OCI-LY1 (cell line): Measurements from ENCODE around the gene CNTN5.

Source experiments
- H2AFZ ChIP-seq: fragments of 200-600 bp; sonication (generic), shearing (Covaris generic); 2 replicates; pipeline ENCODE4 v1.6.0; 2014; ENCODE audit warnings: antibody characterized with exemption, mild to moderate bottlenecking, low read length
- H3F3A ChIP-seq: fragments of 200-600 bp; sonication (generic), shearing (Covaris generic); 2 replicates; pipeline ENCODE4 v1.6.0; 2014; ENCODE audit warnings: mild to moderate bottlenecking, antibody characterized with exemption, low read length, moderate library complexity; ENCODE audit not compliant: insufficient read depth
- H3K27ac ChIP-seq: fragments of 200-600 bp; sonication (generic); 2 replicates; pipeline ENCODE4 v1.5.1; 2014; ENCODE audit warnings: low read length, mixed run types, mild to moderate bottlenecking, low read depth; ENCODE audit not compliant: poor library complexity, severe bottlenecking
- H3K27me3 ChIP-seq: fragments of 200-600 bp; sonication (generic); 2 replicates; pipeline ENCODE4 v1.6.0; 2014; ENCODE audit warnings: antibody characterized with exemption, mild to moderate bottlenecking, low read length, moderate library complexity; ENCODE audit not compliant: insufficient read depth
- H3K36me3 ChIP-seq: fragments of 200-600 bp; sonication (generic); 2 replicates; pipeline ENCODE4 v1.6.1; 2014; ENCODE audit warnings: mild to moderate bottlenecking, antibody characterized with exemption, low read length, moderate library complexity, mixed read lengths; ENCODE audit not compliant: insufficient read depth
- H3K4me1 ChIP-seq: fragments of 200-600 bp; sonication (generic); 2 replicates; pipeline ENCODE4 v1.5.1; 2014; ENCODE audit warnings: mild to moderate bottlenecking, low read length, moderate library complexity; ENCODE audit not compliant: insufficient read depth, severe bottlenecking
- H3K4me2 ChIP-seq: fragments of 200-600 bp; sonication (generic), shearing (Covaris generic); 2 replicates; pipeline ENCODE4 v1.6.1; 2014; ENCODE audit warnings: low read length
- H3K4me3 ChIP-seq: fragments of 200-600 bp; sonication (generic); 2 replicates; pipeline ENCODE4 v1.5.1; 2014; ENCODE audit warnings: low read length, low read depth, mild to moderate bottlenecking, mixed read lengths; ENCODE audit not compliant: poor library complexity, severe bottlenecking
- H3K79me2 ChIP-seq: fragments of 200-600 bp; shearing (Covaris generic); 2 replicates; pipeline ENCODE4 v1.6.1; 2016; ENCODE audit warnings: mixed run types, low read length, mixed read lengths; ENCODE audit not compliant: insufficient read depth
- H3K9ac ChIP-seq: fragments of 200-600 bp; sonication (generic), shearing (Covaris generic); 2 replicates; pipeline ENCODE4 v1.6.1; 2014; ENCODE audit warnings: mild to moderate bottlenecking, low read length, mixed read lengths
- H3K9me2 ChIP-seq: fragments of 200-600 bp; sonication (generic), shearing (Covaris generic); 2 replicates; pipeline ENCODE4 v1.6.1; 2014; ENCODE audit warnings: low read depth, mild to moderate bottlenecking, low read length, mixed read lengths
- H3K9me3 ChIP-seq: fragments of 200-600 bp; shearing (Covaris generic); 2 replicates; pipeline ENCODE4 v1.6.1; 2014; ENCODE audit warnings: low read length, mixed read lengths
- H4K20me1 ChIP-seq: fragments of 200-600 bp; sonication (generic), shearing (Covaris generic); 2 replicates; pipeline ENCODE4 v1.6.0; 2016; ENCODE audit warnings: mild to moderate bottlenecking, low read length; ENCODE audit not compliant: insufficient read depth
- EZH2 ChIP-seq: fragments of 200-600 bp; sonication (generic), shearing (Covaris generic); IDR thresholded peaks from 2 replicates; pipeline ENCODE4 v1.8.0; 2017; ENCODE audit warnings: borderline replicate concordance, mixed run types, mild to moderate bottlenecking, antibody characterized with exemption, low read length, moderate library complexity, mixed read lengths
- TF ChIP-seq, protein P1 (sequence below): fragments of 200-600 bp; sonication (generic), shearing (Covaris generic); IDR thresholded peaks from 2 replicates; pipeline ENCODE4 v1.5.1; 2017; ENCODE audit warnings: mild to moderate bottlenecking, antibody characterized with exemption, low read length, moderate library complexity, mixed read lengths

Gene CNTN5

DNA sequence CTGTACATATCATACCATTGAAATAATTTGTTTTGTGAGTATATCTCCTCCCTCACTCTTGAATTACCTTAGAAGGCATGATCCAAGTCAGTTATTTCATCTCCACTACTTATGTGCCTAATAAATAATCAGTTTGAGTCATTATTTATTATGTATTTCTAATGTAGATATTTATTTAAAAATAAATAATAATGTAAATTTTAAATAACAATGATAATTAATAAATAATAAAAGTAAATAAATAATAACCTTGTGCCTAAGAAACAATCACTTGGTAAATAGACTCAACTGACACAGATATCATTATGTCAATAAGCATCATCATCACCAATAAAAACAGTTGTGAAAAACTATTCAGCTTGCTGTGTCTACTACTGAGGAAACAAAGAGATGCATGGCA, 213.8 kb downstream of the CNTN5 start:
- no peaks in the 10 kb centered on the region for H3K79me2 ChIP-seq
- H3K9me2 ChIP-seq, result no peaks in the 10 kb centered on the region
- H4K20me1 ChIP-seq, result no peaks in the 10 kb centered on the region
- no peak overlapping the region for H3K4me3 ChIP-seq
- no peaks in the 10 kb centered on the region for H3K4me1 ChIP-seq
- H3K36me3 ChIP-seq, result no peaks in the 10 kb centered on the region
- TF ChIP-seq, protein P1, sequence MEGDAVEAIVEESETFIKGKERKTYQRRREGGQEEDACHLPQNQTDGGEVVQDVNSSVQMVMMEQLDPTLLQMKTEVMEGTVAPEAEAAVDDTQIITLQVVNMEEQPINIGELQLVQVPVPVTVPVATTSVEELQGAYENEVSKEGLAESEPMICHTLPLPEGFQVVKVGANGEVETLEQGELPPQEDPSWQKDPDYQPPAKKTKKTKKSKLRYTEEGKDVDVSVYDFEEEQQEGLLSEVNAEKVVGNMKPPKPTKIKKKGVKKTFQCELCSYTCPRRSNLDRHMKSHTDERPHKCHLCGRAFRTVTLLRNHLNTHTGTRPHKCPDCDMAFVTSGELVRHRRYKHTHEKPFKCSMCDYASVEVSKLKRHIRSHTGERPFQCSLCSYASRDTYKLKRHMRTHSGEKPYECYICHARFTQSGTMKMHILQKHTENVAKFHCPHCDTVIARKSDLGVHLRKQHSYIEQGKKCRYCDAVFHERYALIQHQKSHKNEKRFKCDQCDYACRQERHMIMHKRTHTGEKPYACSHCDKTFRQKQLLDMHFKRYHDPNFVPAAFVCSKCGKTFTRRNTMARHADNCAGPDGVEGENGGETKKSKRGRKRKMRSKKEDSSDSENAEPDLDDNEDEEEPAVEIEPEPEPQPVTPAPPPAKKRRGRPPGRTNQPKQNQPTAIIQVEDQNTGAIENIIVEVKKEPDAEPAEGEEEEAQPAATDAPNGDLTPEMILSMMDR, result no peak
- TF ChIP-seq EZH2, result no peak
- H3K27ac ChIP-seq, result no peak overlapping the region
- no peak overlapping the region for H3K4me2 ChIP-seq
- H3F3A ChIP-seq, result no peaks in the 10 kb centered on the region
- no peaks in the 10 kb centered on the region for H3K27me3 ChIP-seq
- no peaks in the 10 kb centered on the region for H3K9me3 ChIP-seq
- H3K9ac ChIP-seq, result no peak overlapping the region
- H2AFZ ChIP-seq, result no peak overlapping the region

DNA sequence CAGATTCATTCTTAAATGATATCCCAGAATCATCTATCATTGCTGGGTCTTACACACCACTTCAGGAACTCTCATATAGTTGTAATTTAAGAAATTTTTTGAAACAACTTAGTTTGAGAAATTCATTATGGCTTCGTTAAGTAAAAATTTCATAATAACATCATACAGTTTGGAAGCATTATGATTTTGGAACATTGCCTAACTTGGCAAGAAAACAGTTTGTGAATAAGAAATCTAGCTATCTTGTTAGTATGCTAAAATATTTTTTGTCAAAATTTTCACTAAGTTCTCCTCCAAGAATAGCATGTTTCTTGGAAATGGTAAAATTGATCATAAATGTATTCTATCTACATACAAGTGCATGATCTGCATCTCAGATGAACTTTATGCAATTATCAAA, 217.7 kb downstream of the CNTN5 start:
- Histone ChIP-seq H3K79me2 (no peaks in the 10 kb centered on the region), H3K9me3 (no peaks in the 10 kb centered on the region), H3F3A (no peaks in the 10 kb centered on the region), H3K9ac (no peak overlapping the region), H3K4me1 (no peaks in the 10 kb centered on the region), H3K4me3 (no peak overlapping the region), H4K20me1 (no peaks in the 10 kb centered on the region), H3K4me2 (no peak overlapping the region), H3K36me3 (no peaks in the 10 kb centered on the region), H3K27me3 (no peaks in the 10 kb centered on the region), H3K27ac (no peak overlapping the region), H3K9me2 (no peaks in the 10 kb centered on the region), H2AFZ (no peak overlapping the region)
- TF ChIP-seq, protein P1, result no peak
- TF ChIP-seq EZH2, result no peak

DNA sequence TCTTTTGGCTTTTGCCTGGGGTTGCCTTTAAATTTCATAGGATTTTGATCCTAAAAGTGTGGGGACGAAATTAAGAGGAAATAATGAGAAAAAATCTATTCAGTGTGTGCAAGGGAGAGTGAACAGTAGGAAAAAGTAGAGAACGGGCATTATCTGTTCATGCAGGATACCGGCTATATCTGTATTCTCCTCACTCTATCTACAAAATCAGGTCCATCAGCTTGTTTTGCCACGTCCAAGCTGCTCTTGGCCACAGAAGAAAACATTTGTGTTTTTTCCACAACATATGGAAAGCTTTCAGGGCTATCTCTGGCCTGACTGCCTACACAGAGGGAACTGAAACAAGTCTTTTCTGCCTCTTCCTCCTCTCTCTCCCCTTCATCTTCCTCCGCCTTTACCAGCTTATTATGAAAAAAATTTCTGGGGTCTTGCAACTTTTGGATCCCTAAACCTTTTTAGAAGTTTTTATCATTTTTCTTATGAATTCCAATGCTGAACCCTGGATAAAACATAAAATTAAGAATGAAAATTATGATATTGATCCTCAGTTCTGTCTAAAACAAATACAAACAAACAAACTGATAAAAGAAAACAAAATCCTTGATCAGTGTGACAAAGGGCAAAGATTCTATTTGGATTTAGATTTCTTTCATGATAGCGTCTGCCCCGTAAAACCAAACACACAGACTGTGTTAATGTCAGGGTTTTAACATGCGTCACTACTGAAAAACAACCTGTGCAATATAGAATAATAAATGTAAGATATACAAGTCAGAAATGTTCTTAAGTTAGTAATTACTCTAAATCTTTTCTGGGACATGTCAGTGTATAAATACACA, 219.7 kb downstream of the CNTN5 start:
- no peaks in the 10 kb centered on the region for H3K27me3 ChIP-seq
- no peak overlapping the region for H3K4me2 ChIP-seq
- H3F3A ChIP-seq, result no peaks in the 10 kb centered on the region
- H3K4me3 ChIP-seq, result no peak overlapping the region
- H3K27ac ChIP-seq, result no peak overlapping the region
- no peaks in the 10 kb centered on the region for H3K4me1 ChIP-seq
- H3K79me2 ChIP-seq, result no peaks in the 10 kb centered on the region
- no peaks in the 10 kb centered on the region for H3K9me3 ChIP-seq
- H3K9ac ChIP-seq, result no peak overlapping the region
- H4K20me1 ChIP-seq, result no peaks in the 10 kb centered on the region
- no peaks in the 10 kb centered on the region for H3K9me2 ChIP-seq
- no peak for TF ChIP-seq EZH2
- TF ChIP-seq, protein P1, result no peak
- H3K36me3 ChIP-seq, result no peaks in the 10 kb centered on the region
- no peak overlapping the region for H2AFZ ChIP-seq
